HCT116 (cell line): Measurements from ENCODE around the gene TMEM266. TPM values are rescaled to one million over a fixed set of nuclear protein-coding genes. Genes with fewer than 3 reads are reported as not detected.

Experiments used
- ATAC-seq: fragments of 200-7000 bp; cut with Tn5 transposase; 2 replicates; pipeline ENCODE4 v1.9.1; 2020; ENCODE audit warnings: mild to moderate bottlenecking, moderate library complexity
- BruUV-seq: library from RNA; stranded (reverse); fragments of 400-500 nt; replicated peaks from 2 replicates; lab custom pipeline; 2021; lab: Mats Ljungman, UMichigan
- CTCF ChIA-PET: fragments of 300-600 bp; sonication (Branson Sonifier 250); formaldehyde crosslinking; loops from one replicate; lab custom pipeline; 2021; ENCODE audit warnings: antibody characterized with exemption; lab: Charles Lee
- POLR2A ChIA-PET: fragments of 300-600, 350-600 bp; sonication (Branson Sonifier 250); formaldehyde crosslinking; loops from one replicate; lab custom pipeline; 2021; ENCODE audit warnings: antibody characterized with exemption; lab: Charles Lee
- RAD21 ChIA-PET, 2 experiments: fragments of 300-600 bp; sonication (Branson Sonifier 250); formaldehyde crosslinking; loops; one replicate each; lab custom pipeline; 2023; ENCODE audit warnings: low total read pairs in 2 of 2; ENCODE audit not compliant: uncharacterized antibody in 2 of 2, unreplicated experiment in 2 of 2, low non-redundant PET in 1 of 2; lab: Charles Lee
- DNase-seq: peaks from one replicate; pipeline ENCODE4 v3.0.0-alpha.2; 2010; ENCODE audit warnings: low read depth, low spot score
- H2AFZ ChIP-seq: fragments of 200-600 bp; shearing (Covaris generic), sonication (generic); 2 replicates; pipeline ENCODE4 v1.6.1; 2017; ENCODE audit warnings: low read depth, mixed run types, mixed read lengths, antibody characterized with exemption, low read length; ENCODE audit not compliant: poor library complexity, severe bottlenecking
- H3K27ac ChIP-seq: 2 replicates; pipeline ENCODE4 v1.5.1; 2012; ENCODE audit warnings: low read depth, low read length
- H3K27me3 ChIP-seq: fragments of 200-600 bp; sonication (generic); 2 replicates; pipeline ENCODE4 v1.6.1; 2016; ENCODE audit warnings: mixed run types, low read length, mixed read lengths; ENCODE audit not compliant: insufficient read depth
- H3K36me3 ChIP-seq, 2 experiments: fragments of 200-500 bp in 1 of 2; fragments of 200-600 bp in 1 of 2; sonication (Bioruptor generic) in 1 of 2; sonication (generic) in 1 of 2; 2 replicates each; pipeline versions ENCODE4 v1.5.1 to v1.6.1; 2014 to 2016; ENCODE audit warnings: low read length in 2 of 2, inconsistent platforms in 1 of 2, mixed read lengths in 1 of 2, mixed run types in 1 of 2; ENCODE audit not compliant: insufficient read depth in 2 of 2, control insufficient read depth in 1 of 2
- H3K4me1 ChIP-seq, 2 experiments: fragments of 200-600 bp in 1 of 2; sonication (generic) in 1 of 2; 2 replicates each; pipeline versions ENCODE4 v1.5.1 to v1.6.1; 2012 to 2017; ENCODE audit warnings: low read length in 2 of 2, inconsistent platforms in 1 of 2, mild to moderate bottlenecking in 1 of 2, mixed read lengths in 1 of 2, mixed run types in 1 of 2, moderate library complexity in 1 of 2; ENCODE audit not compliant: insufficient read depth in 2 of 2, control insufficient read depth in 1 of 2
- H3K4me2 ChIP-seq: fragments of 200-600 bp; sonication (generic); 2 replicates; pipeline ENCODE4 v1.6.1; 2017; ENCODE audit warnings: mixed run types, low read length, mixed read lengths
- H3K4me3 ChIP-seq, 2 experiments: fragments of 200-600 bp in 1 of 2; sonication (generic) in 1 of 2; replicated peaks in 1 of 2; 2 replicates each; pipeline ENCODE4 v1.5.1; 2011 to 2016; ENCODE audit warnings: low read length in 2 of 2, control low read depth in 1 of 2, low read depth in 1 of 2, mild to moderate bottlenecking in 1 of 2, mixed read lengths in 1 of 2, mixed run types in 1 of 2
- H3K79me2 ChIP-seq: fragments of 200-600 bp; sonication (generic); 2 replicates; pipeline ENCODE4 v1.6.1; 2017; ENCODE audit warnings: mild to moderate bottlenecking, mixed run types, low read length, moderate library complexity, mixed read lengths; ENCODE audit not compliant: insufficient read depth
- H3K9ac ChIP-seq: fragments of 200-600 bp; sonication (generic); 2 replicates; pipeline ENCODE4 v1.6.1; 2016; ENCODE audit warnings: low read length, mixed read lengths
- H3K9me2 ChIP-seq: fragments of 200-600 bp; sonication (generic), shearing (Covaris generic); 2 replicates; pipeline ENCODE4 v1.6.1; 2017; ENCODE audit warnings: mixed run types, mild to moderate bottlenecking, moderate library complexity; ENCODE audit not compliant: insufficient read depth
- H3K9me3 ChIP-seq, 2 experiments: fragments of 200-500 bp in 1 of 2; fragments of 200-600 bp in 1 of 2; sonication (Bioruptor generic) in 1 of 2; sonication (generic) in 1 of 2; 2 replicates each; pipeline ENCODE4 v1.6.1; 2014 to 2017; ENCODE audit warnings: low read length in 2 of 2, mixed read lengths in 2 of 2, inconsistent platforms in 1 of 2, low read depth in 1 of 2, mild to moderate bottlenecking in 1 of 2, mixed run types in 1 of 2, moderate library complexity in 1 of 2; ENCODE audit not compliant: control insufficient read depth in 1 of 2, insufficient read depth in 1 of 2
- H4K20me1 ChIP-seq: fragments of 200-600 bp; sonication (generic), shearing (Covaris generic); 2 replicates; pipeline ENCODE4 v1.6.1; 2017; ENCODE audit warnings: mixed run types, mild to moderate bottlenecking, moderate library complexity; ENCODE audit not compliant: insufficient read depth
- CBX3 ChIP-seq: IDR thresholded peaks from 2 replicates; pipeline ENCODE4 v1.6.1; 2012; ENCODE audit warnings: low read depth
- EZH2 ChIP-seq: fragments of 200-600 bp; sonication (generic); IDR thresholded peaks from 2 replicates; pipeline ENCODE4 v1.6.1; 2017; ENCODE audit warnings: antibody characterized with exemption, mixed run types
- FOSL1 ChIP-seq: IDR thresholded peaks from 2 replicates; pipeline ENCODE4 v1.6.1; 2012; ENCODE audit warnings: low read depth
- RAD21 ChIP-seq: IDR thresholded peaks from 2 replicates; pipeline ENCODE4 v1.6.1; 2012; ENCODE audit warnings: low read depth, mild to moderate bottlenecking
- YY1 ChIP-seq: IDR thresholded peaks from 2 replicates; pipeline ENCODE4 v1.6.1; 2011; ENCODE audit warnings: low read length, low read depth, moderate library complexity, mild to moderate bottlenecking; ENCODE audit not compliant: insufficient replicate concordance; ENCODE audit errors: extremely low read depth
- intact Hi-C: fragments of 100-400 bp; cut with micrococcal nuclease; formaldehyde crosslinking; loops from 2 replicates; pipeline ENCODE4 v1.10.0; 2022
- total RNA-seq: library from RNA; stranded (reverse); gene quantifications from one replicate; pipeline ENCODE4 v1.2.1, GENCODE V29; 2021; ENCODE audit not compliant: unreplicated experiment
- TF ChIP-seq, protein P1 (sequence below): IDR thresholded peaks from 2 replicates; pipeline ENCODE4 v1.6.1; 2012
- TF ChIP-seq, protein P2 (sequence below), 3 experiments: fragments of 200-600 bp in 1 of 3; sonication (generic) in 1 of 3; IDR thresholded peaks in 2 of 3; conservative IDR thresholded peaks in 1 of 3; 2 replicates each; pipeline ENCODE4 v1.5.1; 2012 to 2017; ENCODE audit warnings: low read depth in 2 of 3, low read length in 2 of 3, antibody characterized with exemption in 1 of 3, borderline replicate concordance in 1 of 3, control low read depth in 1 of 3, mild to moderate bottlenecking in 1 of 3, mixed read lengths in 1 of 3, mixed run types in 1 of 3, moderate library complexity in 1 of 3; ENCODE audit not compliant: insufficient read depth in 1 of 3

The TMEM266 gene
- total RNA-seq, 1 experiment from 2014 or later: 0.91 TPM

DNA sequence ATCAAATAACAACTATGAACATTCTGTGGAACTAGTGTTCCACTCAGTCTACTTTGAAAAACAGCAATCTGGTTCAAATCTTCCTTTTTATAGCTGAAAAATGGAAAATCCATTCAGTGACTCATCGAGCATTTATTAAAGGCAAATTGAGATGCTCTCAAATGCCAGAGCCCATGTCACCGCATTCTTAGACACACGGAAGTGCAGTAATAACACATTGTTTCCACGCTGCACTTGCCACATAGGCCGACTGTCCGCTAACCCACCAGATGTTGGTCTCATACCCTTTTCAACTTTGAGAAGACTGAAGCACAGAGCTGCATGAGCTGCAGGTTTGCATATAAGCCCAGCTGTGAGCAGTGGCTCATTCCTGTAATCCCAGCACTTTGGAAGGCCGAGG, 95.9 kb downstream of the TMEM266 start:
- Histone ChIP-seq H3K27me3 (no peaks in the 10 kb centered on the region), H3K9ac (no peak overlapping the region)
- BruUV-seq: no TSS peak
- TF ChIP-seq CBX3: no peak
- TF ChIP-seq, protein P1, sequence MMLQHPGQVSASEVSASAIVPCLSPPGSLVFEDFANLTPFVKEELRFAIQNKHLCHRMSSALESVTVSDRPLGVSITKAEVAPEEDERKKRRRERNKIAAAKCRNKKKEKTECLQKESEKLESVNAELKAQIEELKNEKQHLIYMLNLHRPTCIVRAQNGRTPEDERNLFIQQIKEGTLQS: no peak
- no peak for TF ChIP-seq YY1
- no peak for TF ChIP-seq RAD21
- TF ChIP-seq FOSL1: no peak
- TF ChIP-seq, protein P2, sequence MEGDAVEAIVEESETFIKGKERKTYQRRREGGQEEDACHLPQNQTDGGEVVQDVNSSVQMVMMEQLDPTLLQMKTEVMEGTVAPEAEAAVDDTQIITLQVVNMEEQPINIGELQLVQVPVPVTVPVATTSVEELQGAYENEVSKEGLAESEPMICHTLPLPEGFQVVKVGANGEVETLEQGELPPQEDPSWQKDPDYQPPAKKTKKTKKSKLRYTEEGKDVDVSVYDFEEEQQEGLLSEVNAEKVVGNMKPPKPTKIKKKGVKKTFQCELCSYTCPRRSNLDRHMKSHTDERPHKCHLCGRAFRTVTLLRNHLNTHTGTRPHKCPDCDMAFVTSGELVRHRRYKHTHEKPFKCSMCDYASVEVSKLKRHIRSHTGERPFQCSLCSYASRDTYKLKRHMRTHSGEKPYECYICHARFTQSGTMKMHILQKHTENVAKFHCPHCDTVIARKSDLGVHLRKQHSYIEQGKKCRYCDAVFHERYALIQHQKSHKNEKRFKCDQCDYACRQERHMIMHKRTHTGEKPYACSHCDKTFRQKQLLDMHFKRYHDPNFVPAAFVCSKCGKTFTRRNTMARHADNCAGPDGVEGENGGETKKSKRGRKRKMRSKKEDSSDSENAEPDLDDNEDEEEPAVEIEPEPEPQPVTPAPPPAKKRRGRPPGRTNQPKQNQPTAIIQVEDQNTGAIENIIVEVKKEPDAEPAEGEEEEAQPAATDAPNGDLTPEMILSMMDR (IDR thresholded peaks at IDR 0.05 in 2 of 3, conservative IDR thresholded peaks at IDR 0.05 in 1 of 3; ENCODE audit: borderline replicate concordance in 1 of 3, insufficient read depth in 1 of 3, low read depth in 2 of 3, low read length in 2 of 3): no peak
- TF ChIP-seq, all 23 proteins: peak for 0
- Histone ChIP-seq H3K4me1 (peaks cover 0 to 9% of the 10 kb centered on the region in 2 experiments; a peak in 2 of 4 replicates), H3K79me2 (no peaks in the 10 kb centered on the region), H2AFZ (no peak overlapping the region), H3K9me3 (no peaks in the 10 kb centered on the region), H3K27ac (no peak overlapping the region), H3K4me3 (no peak overlapping the region), H3K36me3 (no peaks in the 10 kb centered on the region), H4K20me1 (no peaks in the 10 kb centered on the region), H3K9me2 (no peaks in the 10 kb centered on the region), H3K4me2 (no peak overlapping the region)
- RAD21 ChIA-PET: no interaction called here
- POLR2A ChIA-PET: no interaction called here
- intact Hi-C loops: no loop called here
- CTCF ChIA-PET: interaction anchor here (1.2 kb wide), 1 partner anchor 7 kb away, joined by 5 read pairs; no protein-coding TSS in a partner anchor
- no peak for ATAC-seq
- no peak for DNase-seq

DNA sequence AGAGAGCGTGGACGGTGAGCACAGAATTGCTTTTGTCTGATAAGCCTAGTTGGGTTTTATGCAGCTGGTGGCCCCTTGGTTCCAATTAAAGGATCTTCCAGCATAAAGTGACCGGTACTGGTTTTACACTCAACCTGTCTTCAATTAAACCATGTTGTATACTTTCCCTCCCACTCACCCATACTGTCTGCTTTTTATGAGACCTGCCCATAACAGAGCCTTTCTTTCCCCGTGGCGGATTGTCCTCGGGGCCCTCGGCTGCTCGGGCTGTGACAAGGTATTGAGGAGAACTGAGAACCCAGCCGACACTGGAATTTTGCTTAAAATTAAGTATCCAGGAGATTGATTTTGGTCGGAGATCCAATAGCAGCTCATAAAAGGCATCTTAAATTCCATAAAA, 98.4 kb downstream of the TMEM266 start:
- H2AFZ ChIP-seq: no peak overlapping the region
- CTCF ChIA-PET: no interaction called here
- no peaks in the 10 kb centered on the region for H3K9me2 ChIP-seq
- H3K9me3 ChIP-seq: no peaks in the 10 kb centered on the region
- H3K27ac ChIP-seq: no peak overlapping the region
- no peak for DNase-seq
- H3K4me1 ChIP-seq: no peaks in the 10 kb centered on the region
- TF ChIP-seq EZH2 (no peak), CBX3 (no peak)
- ATAC-seq: no peak
- H4K20me1 ChIP-seq: no peaks in the 10 kb centered on the region
- intact Hi-C loops: no loop called here
- H3K27me3 ChIP-seq: no peaks in the 10 kb centered on the region
- RAD21 ChIA-PET: no interaction called here
- POLR2A ChIA-PET: interaction anchor here (0.6 kb wide), 1 partner anchor 138 kb away, joined by 3 read pairs; no protein-coding TSS in a partner anchor
- BruUV-seq: no TSS peak
- no peaks in the 10 kb centered on the region for H3K36me3 ChIP-seq
- H3K4me2 ChIP-seq: no peak overlapping the region
- no peak overlapping the region for H3K4me3 ChIP-seq
- no peak overlapping the region for H3K9ac ChIP-seq
- H3K79me2 ChIP-seq: no peaks in the 10 kb centered on the region
